Kidney glomerular epithelial cell (primary cell): ENCODE data around the gene UFSP2.

ENCODE experiments used
- DNase-seq: peaks from one replicate; lab custom pipeline; 2025; lab: John Stamatoyannopoulos, UW

UFSP2 gene

DNA sequence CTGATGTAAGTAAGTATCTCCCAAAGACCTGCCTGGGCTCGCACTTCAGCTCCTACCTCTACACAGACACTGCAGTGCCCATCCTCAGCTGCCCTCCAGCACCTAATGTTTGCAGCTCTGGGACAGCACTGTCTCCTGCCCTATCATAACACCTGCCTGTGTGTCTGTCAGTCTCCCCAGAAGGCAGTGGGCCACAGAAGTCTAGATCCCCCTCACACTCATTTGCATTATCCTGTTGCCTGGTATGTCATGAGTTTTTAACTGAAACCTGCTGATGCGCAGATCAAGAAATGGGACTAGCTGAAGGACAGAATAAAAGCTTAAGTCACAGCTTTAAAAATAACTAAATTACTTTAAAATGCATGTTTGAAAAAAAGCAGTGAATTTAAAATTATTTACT is 73.0 kb downstream of the UFSP2 start:
- DNase-seq: no peak

DNA sequence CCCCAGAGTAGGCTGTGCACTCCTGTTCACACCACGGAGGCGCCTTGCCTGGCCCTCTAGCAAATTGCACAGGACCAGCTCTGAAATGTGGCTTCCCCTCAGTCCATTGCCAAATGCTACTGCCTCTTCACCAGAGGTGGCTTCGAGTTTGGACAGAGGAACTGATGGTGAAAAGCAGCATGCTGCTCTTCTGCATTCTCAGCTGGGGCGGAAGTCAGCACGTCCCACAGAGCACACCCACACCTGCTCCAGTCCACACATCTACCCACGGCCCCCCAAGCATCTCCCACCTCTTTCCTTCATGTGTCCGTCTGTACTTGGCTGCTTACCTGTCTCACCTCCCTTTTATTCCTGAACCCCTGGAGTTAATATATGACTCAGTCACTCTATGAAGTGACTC is 73.6 kb downstream of the UFSP2 start:
- no peak for DNase-seq

DNA sequence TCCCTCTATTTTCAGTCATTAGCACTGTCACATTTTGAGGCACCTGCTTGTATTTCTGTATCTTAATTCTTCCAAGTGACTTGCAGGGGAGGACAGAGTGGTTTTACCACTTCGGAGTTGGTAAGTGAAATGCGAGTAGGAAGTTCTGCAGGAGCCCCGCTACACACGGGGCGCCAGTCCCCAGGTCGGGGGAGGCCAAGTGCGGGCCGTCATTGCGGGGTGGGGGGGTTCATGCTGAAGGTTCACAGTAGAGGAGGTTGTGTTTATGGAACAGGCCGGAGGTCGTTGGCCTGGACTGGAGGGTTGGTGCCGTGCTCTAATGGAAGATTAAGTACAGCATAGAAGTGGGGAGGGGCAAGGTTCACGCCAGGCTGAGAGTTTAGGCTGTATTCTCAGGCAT is 74.1 kb downstream of the UFSP2 start:
- no peak for DNase-seq
